HepG2 (cell line): ENCODE data around the gene DPM1. TPM values are rescaled to one million over a fixed set of nuclear protein-coding genes. Genes with fewer than 3 reads are reported as not detected.

Experiments used
- CBX1 ChIP-seq: IDR thresholded peaks from one replicate; pipeline ENCODE4 v1.6.1; 2016; ENCODE audit warnings: antibody characterized with exemption, low read depth
- GTF2F1 ChIP-seq: fragments of 150-350 bp; IDR thresholded peaks from 2 replicates; pipeline ENCODE4 v1.6.1; 2014; ENCODE audit warnings: low read length
- MIER3 ChIP-seq: IDR thresholded peaks from 2 replicates; pipeline ENCODE4 v1.6.1; 2016; ENCODE audit warnings: missing compliant biosample characterization, borderline replicate concordance
- NR2F2 ChIP-seq: IDR thresholded peaks from 2 replicates; pipeline ENCODE4 v1.6.1; 2012; ENCODE audit warnings: low read depth, inconsistent platforms, borderline replicate concordance
- POLR2AphosphoS2 ChIP-seq: IDR thresholded peaks from 2 replicates; pipeline ENCODE4 v1.6.1; 2011; ENCODE audit warnings: low read depth, low read length, improper control_type of control experiment
- SNAPC5 ChIP-seq: sonication (generic); formaldehyde crosslinking; IDR thresholded peaks from 2 replicates; pipeline ENCODE4 v1.8.1; 2023; ENCODE audit warnings: mild to moderate bottlenecking, missing genetic modification reagents, borderline replicate concordance
- SP2 ChIP-seq: sonication (generic); formaldehyde crosslinking; IDR thresholded peaks from 2 replicates; pipeline ENCODE4 v1.5.1; 2020; ENCODE audit warnings: mild to moderate bottlenecking, missing genetic modification reagents
- SRY ChIP-seq: sonication (generic); formaldehyde crosslinking; IDR thresholded peaks from 2 replicates; pipeline ENCODE4 v1.8.0; 2022; ENCODE audit warnings: mild to moderate bottlenecking, missing genetic modification reagents
- TBX3 ChIP-seq: fragments of 450-650 bp; IDR thresholded peaks from 2 replicates; pipeline ENCODE4 v1.6.1; 2017; ENCODE audit warnings: antibody characterized with exemption, mild to moderate bottlenecking, inconsistent platforms, borderline replicate concordance
- TRIM22 ChIP-seq: fragments of 450-650 bp; IDR thresholded peaks from 2 replicates; pipeline ENCODE4 v1.6.1; 2017
- ZBTB14 ChIP-seq: sonication (generic); formaldehyde crosslinking; IDR thresholded peaks from 2 replicates; pipeline ENCODE4 v1.4.0; 2020; ENCODE audit warnings: missing genetic modification reagents
- ZBTB44 ChIP-seq: sonication (generic); formaldehyde crosslinking; IDR thresholded peaks from 2 replicates; pipeline ENCODE4 v1.4.0; 2020; ENCODE audit warnings: missing genetic modification reagents
- ZEB1 ChIP-seq: IDR thresholded peaks from 2 replicates; pipeline ENCODE4 v1.6.1; 2012; ENCODE audit warnings: mild to moderate bottlenecking, low read depth, inconsistent platforms; ENCODE audit not compliant: insufficient replicate concordance
- ZFP37 ChIP-seq: sonication (generic); formaldehyde crosslinking; IDR thresholded peaks from 2 replicates; pipeline ENCODE4 v1.4.0; 2020; ENCODE audit warnings: missing genetic modification reagents, borderline replicate concordance
- ZNF18 ChIP-seq: sonication (generic); formaldehyde crosslinking; IDR thresholded peaks from 2 replicates; pipeline ENCODE4 v1.8.0; 2022; ENCODE audit warnings: mild to moderate bottlenecking, missing genetic modification reagents; ENCODE audit not compliant: insufficient replicate concordance
- ZNF530 ChIP-seq: sonication (generic); formaldehyde crosslinking; IDR thresholded peaks from 2 replicates; pipeline ENCODE4 v1.5.0; 2020; ENCODE audit warnings: low read depth, mild to moderate bottlenecking, missing genetic modification reagents
- ZNF562 ChIP-seq: sonication (generic); formaldehyde crosslinking; IDR thresholded peaks from 2 replicates; pipeline ENCODE4 v1.8.0; 2022; ENCODE audit warnings: missing genetic modification reagents, borderline replicate concordance
- ZNF672 ChIP-seq: sonication (generic); formaldehyde crosslinking; IDR thresholded peaks from 2 replicates; pipeline ENCODE4 v1.8.1; 2022; ENCODE audit warnings: missing genetic modification reagents
- ZNF75D ChIP-seq: sonication (generic); formaldehyde crosslinking; IDR thresholded peaks from 2 replicates; pipeline ENCODE4 v1.8.1; 2023; ENCODE audit warnings: missing genetic modification reagents, mild to moderate bottlenecking, borderline replicate concordance
- ZNF781 ChIP-seq: sonication (generic); formaldehyde crosslinking; IDR thresholded peaks from 2 replicates; pipeline ENCODE4 v1.5.1; 2020; ENCODE audit warnings: borderline replicate concordance, mild to moderate bottlenecking, missing genetic modification reagents; ENCODE audit errors: not compliant biosample characterization
- ZSCAN5A ChIP-seq: sonication (generic); formaldehyde crosslinking; IDR thresholded peaks from 2 replicates; pipeline ENCODE4 v1.8.0; 2022; ENCODE audit warnings: mild to moderate bottlenecking, missing genetic modification reagents, borderline replicate concordance
- polyA plus RNA-seq, 8 experiments: library from polyadenylated mRNA; depleted of rRNA in 3 of 8; stranded (reverse) in 7 of 8; unstranded in 1 of 8; fragments of >200 nt; fragmentation: Illumina TruSeq in 4 of 8; extraction: Trizol in 4 of 8; gene quantifications; 2 replicates each; pipeline versions ENCODE4 v1.2.1 to v1.2.3, GENCODE V29; 2011 to 2016; ENCODE audit warnings: low read depth in 4 of 8, missing spikeins in 1 of 8, mixed read lengths in 1 of 8; ENCODE audit not compliant: insufficient read depth in 1 of 8
- total RNA-seq, 5 experiments: library from RNA; depleted of rRNA; stranded (reverse); fragments of >200 nt; fragmentation: Illumina TruSeq; extraction: Trizol; gene quantifications; 2 replicates each; pipeline ENCODE4 v1.2.3, GENCODE V29; 2016; ENCODE audit warnings: low read depth in 1 of 5

DPM1 gene
- total and polyA plus RNA-seq, 2 of the 13 experiments (the other 11 are each of a cell fraction or from before 2014, with no cell fraction given): 83.2 to 161 TPM

GRCh38 chr20:50957798-50958614 lies at the start of gene DPM1 (continued):
- TF ChIP-seq ZNF672 (CRISPR knock-in tag) (no peak), ZEB1 (peak; percentile 24), ZNF18 (CRISPR knock-in tag) (no peak), NR2F2 (0 out of 2 replicates have a peak, but pooled peaks have one; percentile 46), TRIM22 (no peak), ZSCAN5A (CRISPR knock-in tag) (no peak), TBX3 (no peak), SP2 (CRISPR knock-in tag) (peak; percentile 71), ZFP37 (CRISPR knock-in tag) (0 out of 2 replicates have a peak, but pooled peaks have one; percentile 20), ZBTB44 (CRISPR knock-in tag) (no peak), GTF2F1 (peak; percentile 85; the same call in 1 of the 2 replicates), ZNF530 (CRISPR knock-in tag) (0 out of 2 replicates have a peak, but pooled peaks have one; percentile 56), MIER3 (CRISPR knock-in tag) (peak; percentile 71; the same call in 1 of the 2 replicates), ZNF562 (CRISPR knock-in tag) (no peak), POLR2AphosphoS2 (peak; percentile 98), ZBTB14 (CRISPR knock-in tag) (no peak), CBX1 (no peak), ZNF781 (CRISPR knock-in tag) (peak; percentile 91), ZNF75D (CRISPR knock-in tag) (no peak), SRY (CRISPR knock-in tag) (peak; percentile 72), SNAPC5 (CRISPR knock-in tag) (no peak)
